Measurements from ENCODE around the gene MRPL11.

Gene MRPL11

DNA sequence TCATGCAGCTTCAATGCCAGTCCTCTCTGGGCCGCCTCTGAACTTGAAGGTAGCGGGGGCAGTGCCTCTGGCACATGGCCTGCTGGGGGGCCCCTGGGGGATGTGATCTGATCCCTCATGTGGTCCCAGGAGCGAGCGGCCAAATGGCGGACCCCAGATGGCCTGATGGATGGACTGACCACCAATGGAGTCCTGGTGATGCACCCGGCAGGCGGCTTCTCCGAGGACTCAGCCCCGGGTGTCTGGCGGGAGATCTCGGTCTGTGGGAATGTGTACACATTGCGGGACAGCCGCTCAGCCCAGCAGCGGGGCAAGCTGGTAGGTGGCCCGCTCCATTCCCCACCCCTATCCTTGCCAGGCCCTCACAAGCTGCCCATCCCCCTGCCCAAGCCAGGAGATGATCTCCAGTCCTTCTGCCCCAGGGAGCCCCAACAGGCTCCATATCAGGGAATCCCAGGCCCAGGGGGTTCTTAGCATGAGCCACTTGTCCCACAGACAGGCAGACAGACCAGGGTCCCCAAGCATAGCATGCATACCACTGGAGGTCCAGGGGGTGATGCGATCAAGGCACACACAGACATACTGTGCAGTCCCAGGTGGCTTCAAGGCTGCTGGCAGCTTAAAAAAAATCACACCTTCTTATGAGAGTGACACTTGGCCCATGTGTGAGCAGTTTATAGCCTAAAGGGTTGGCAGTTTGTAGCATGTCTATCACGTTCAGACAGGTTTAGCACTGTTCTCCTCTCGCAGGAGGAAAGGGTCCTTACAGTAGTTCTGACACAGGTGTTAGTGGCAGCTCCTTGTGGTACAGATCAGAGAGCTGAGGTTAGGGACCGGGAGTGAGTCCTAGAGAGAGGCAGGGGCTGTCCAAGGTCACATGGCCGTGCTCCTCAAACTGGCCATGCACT lies 35.2 kb upstream of the MRPL11 start:
- Histone ChIP-seq H3K4me2 (ENCODE audit: low read length) (no peak overlapping the region), H3K79me2 (ENCODE audit: low read length) (peaks cover 3% of the 10 kb centered on the region; the same call in 1 of the 2 replicates), H3K36me3 (replicated peaks; ENCODE audit: low read depth, low read length) (peaks cover 9% of the 10 kb centered on the region), H3K27ac (ENCODE audit: low read length) (no peak overlapping the region), H3K4me1 (ENCODE audit: low read length) (no peaks in the 10 kb centered on the region), H2AFZ (ENCODE audit: low read depth, low read length) (no peak overlapping the region), H3K27me3 (ENCODE audit: low read depth, low read length) (no peaks in the 10 kb centered on the region), H3K9ac (ENCODE audit: low read length) (no peak overlapping the region), H4K20me1 (ENCODE audit: insufficient read depth, low read length) (no peaks in the 10 kb centered on the region), H3K9me3 (ENCODE audit: insufficient read depth, low read length) (no peaks in the 10 kb centered on the region), H3K4me3 (ENCODE audit: low read length) (no peak overlapping the region)
- TF ChIP-seq, protein P1, sequence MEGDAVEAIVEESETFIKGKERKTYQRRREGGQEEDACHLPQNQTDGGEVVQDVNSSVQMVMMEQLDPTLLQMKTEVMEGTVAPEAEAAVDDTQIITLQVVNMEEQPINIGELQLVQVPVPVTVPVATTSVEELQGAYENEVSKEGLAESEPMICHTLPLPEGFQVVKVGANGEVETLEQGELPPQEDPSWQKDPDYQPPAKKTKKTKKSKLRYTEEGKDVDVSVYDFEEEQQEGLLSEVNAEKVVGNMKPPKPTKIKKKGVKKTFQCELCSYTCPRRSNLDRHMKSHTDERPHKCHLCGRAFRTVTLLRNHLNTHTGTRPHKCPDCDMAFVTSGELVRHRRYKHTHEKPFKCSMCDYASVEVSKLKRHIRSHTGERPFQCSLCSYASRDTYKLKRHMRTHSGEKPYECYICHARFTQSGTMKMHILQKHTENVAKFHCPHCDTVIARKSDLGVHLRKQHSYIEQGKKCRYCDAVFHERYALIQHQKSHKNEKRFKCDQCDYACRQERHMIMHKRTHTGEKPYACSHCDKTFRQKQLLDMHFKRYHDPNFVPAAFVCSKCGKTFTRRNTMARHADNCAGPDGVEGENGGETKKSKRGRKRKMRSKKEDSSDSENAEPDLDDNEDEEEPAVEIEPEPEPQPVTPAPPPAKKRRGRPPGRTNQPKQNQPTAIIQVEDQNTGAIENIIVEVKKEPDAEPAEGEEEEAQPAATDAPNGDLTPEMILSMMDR (IDR thresholded peaks at IDR 0.05; ENCODE audit: low read depth, low read length) = no peak
- no peak for TF ChIP-seq EZH2phosphoT487 (IDR thresholded peaks at IDR 0.05; ENCODE audit: low read depth)

- H4K20me1 ChIP-seq (ENCODE audit: insufficient read depth, low read length) = no peaks in the 10 kb centered on the region
- H3K4me1 ChIP-seq (ENCODE audit: low read length) = no peaks in the 10 kb centered on the region
- TF ChIP-seq EZH2phosphoT487 (IDR thresholded peaks at IDR 0.05; ENCODE audit: low read depth) = no peak
- TF ChIP-seq, protein P1 (IDR thresholded peaks at IDR 0.05; ENCODE audit: low read depth, low read length) = no peak
- no peaks in the 10 kb centered on the region for H3K79me2 ChIP-seq (ENCODE audit: low read length)
- no peaks in the 10 kb centered on the region for H3K27me3 ChIP-seq (ENCODE audit: low read depth, low read length)
- H3K4me3 ChIP-seq (ENCODE audit: low read length) = no peak overlapping the region
- no peak overlapping the region for H2AFZ ChIP-seq (ENCODE audit: low read depth, low read length)
- no peaks in the 10 kb centered on the region for H3K9me3 ChIP-seq (ENCODE audit: insufficient read depth, low read length)
- no peak overlapping the region for H3K4me2 ChIP-seq (ENCODE audit: low read length)
- peaks cover 9% of the 10 kb centered on the region for H3K36me3 ChIP-seq (replicated peaks; ENCODE audit: low read depth, low read length)
- H3K9ac ChIP-seq (ENCODE audit: low read length) = no peak overlapping the region
- no peak overlapping the region for H3K27ac ChIP-seq (ENCODE audit: low read length)
These were observed 34.5 kb upstream of the MRPL11 start for GRCh38 chr11:66473167-66473566.

DNA sequence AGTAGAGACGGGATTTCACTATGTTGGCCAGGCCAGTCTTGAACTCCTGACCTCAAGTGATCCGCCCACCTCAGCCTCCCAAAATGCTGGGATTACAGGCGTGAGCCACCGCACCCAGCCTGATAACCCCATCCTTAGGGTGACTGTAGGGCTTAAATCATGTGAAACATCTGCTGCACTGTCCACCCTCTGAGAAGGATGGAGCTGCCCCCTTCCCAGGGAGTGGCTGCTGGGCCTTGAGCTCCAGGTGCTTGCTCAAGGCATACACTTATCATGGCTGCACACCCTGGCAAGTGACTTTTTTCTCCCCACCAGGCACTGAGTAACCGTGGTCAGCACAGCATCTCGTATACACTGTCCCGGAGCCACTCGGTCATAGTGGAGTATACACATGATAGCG lies 33.4 kb upstream of the MRPL11 start:
- Histone ChIP-seq H3K4me3 (ENCODE audit: low read length) (no peak overlapping the region), H4K20me1 (ENCODE audit: insufficient read depth, low read length) (no peaks in the 10 kb centered on the region), H3K4me1 (ENCODE audit: low read length) (peaks cover 7% of the 10 kb centered on the region; the same call in 1 of the 2 replicates), H3K9ac (ENCODE audit: low read length) (no peak overlapping the region), H3K27me3 (ENCODE audit: low read depth, low read length) (no peaks in the 10 kb centered on the region), H3K79me2 (ENCODE audit: low read length) (no peaks in the 10 kb centered on the region), H3K9me3 (ENCODE audit: insufficient read depth, low read length) (no peaks in the 10 kb centered on the region), H3K27ac (ENCODE audit: low read length) (no peak overlapping the region), H2AFZ (ENCODE audit: low read depth, low read length) (no peak overlapping the region), H3K36me3 (replicated peaks; ENCODE audit: low read depth, low read length) (peaks cover 9% of the 10 kb centered on the region), H3K4me2 (ENCODE audit: low read length) (no peak overlapping the region)
- TF ChIP-seq, protein P1 (IDR thresholded peaks at IDR 0.05; ENCODE audit: low read depth, low read length) = no peak
- no peak for TF ChIP-seq EZH2phosphoT487 (IDR thresholded peaks at IDR 0.05; ENCODE audit: low read depth)

DNA sequence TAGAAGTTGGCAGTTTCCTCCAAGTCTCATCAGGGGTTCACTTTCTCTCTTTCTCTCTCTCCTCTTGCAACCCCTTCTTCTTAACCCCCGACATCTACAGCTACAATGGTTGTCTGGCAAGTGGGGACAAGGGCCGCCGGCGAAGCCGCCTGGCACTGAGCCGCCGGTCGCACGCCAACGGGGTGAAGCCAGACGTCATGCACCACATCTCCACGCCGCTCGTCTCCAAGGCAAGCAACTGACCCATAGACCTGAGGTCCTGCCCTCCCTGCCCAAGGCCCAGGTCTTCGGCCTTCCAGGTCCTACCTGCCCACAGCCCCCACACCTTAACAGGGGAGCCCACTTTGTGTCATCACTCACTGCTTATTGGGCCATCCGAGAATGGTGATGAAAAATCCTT lies 32.5 kb upstream of the MRPL11 start:
- no peaks in the 10 kb centered on the region for H3K27me3 ChIP-seq (ENCODE audit: low read depth, low read length)
- no peak overlapping the region for H3K4me2 ChIP-seq (ENCODE audit: low read length)
- H4K20me1 ChIP-seq (ENCODE audit: insufficient read depth, low read length) = no peaks in the 10 kb centered on the region
- no peak overlapping the region for H3K27ac ChIP-seq (ENCODE audit: low read length)
- H3K79me2 ChIP-seq (ENCODE audit: low read length) = no peaks in the 10 kb centered on the region
- H2AFZ ChIP-seq (ENCODE audit: low read depth, low read length) = no peak overlapping the region
- no peak for TF ChIP-seq EZH2phosphoT487 (IDR thresholded peaks at IDR 0.05; ENCODE audit: low read depth)
- TF ChIP-seq, protein P1 (IDR thresholded peaks at IDR 0.05; ENCODE audit: low read depth, low read length) = no peak
- no peak overlapping the region for H3K4me3 ChIP-seq (ENCODE audit: low read length)
- no peak overlapping the region for H3K9ac ChIP-seq (ENCODE audit: low read length)
- peaks cover 9% of the 10 kb centered on the region for H3K36me3 ChIP-seq (replicated peaks; ENCODE audit: low read depth, low read length)
- peaks cover 7% of the 10 kb centered on the region; the same call in 1 of the 2 replicates for H3K4me1 ChIP-seq (ENCODE audit: low read length)
- no peaks in the 10 kb centered on the region for H3K9me3 ChIP-seq (ENCODE audit: insufficient read depth, low read length)
